HG03139 (cell line): ENCODE measurements around the gene SYT10.
"Not testable (repeated sequence)": the region's sequence is repeated elsewhere in the genome, so short reads cannot be mapped to it uniquely, and the experiment has no call there.

Source experiments
- ATAC-seq: cut with Tn5 transposase; IDR thresholded peaks from one replicate; pipeline ENCODE4 v1.9.1; 2021; ENCODE audit not compliant: unreplicated experiment

The SYT10 gene, protein sequence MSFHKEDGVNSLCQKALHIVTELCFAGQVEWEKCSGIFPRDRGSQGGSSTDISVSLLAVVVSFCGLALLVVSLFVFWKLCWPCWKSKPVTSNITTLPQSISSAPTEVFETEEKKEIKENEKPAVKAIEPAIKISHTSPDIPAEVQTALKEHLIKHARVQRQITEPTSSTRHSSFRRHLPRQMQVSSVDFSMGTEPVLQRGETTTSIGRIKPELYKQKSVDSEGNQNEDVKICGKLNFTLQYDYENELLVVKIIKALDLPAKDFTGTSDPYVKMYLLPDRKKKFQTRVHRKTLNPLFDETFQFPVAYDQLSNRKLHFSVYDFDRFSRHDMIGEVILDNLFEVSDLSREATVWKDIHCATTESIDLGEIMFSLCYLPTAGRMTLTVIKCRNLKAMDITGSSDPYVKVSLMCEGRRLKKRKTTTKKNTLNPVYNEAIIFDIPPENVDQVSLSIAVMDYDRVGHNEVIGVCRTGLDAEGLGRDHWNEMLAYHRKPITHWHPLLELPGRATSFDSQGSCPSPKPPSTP

GRCh38 chr12:33439587-33440011, at the start of gene SYT10:
Gene SYT10, minus strand, starts transcription at chr12:33439819. Its CDS starts 297 bp downstream, at chr12:33439522.
- ATAC-seq: no peak

- no peak for ATAC-seq
Observed at GRCh38 chr12:33488036-33488435, 48.4 kb upstream of the SYT10 start.

DNA sequence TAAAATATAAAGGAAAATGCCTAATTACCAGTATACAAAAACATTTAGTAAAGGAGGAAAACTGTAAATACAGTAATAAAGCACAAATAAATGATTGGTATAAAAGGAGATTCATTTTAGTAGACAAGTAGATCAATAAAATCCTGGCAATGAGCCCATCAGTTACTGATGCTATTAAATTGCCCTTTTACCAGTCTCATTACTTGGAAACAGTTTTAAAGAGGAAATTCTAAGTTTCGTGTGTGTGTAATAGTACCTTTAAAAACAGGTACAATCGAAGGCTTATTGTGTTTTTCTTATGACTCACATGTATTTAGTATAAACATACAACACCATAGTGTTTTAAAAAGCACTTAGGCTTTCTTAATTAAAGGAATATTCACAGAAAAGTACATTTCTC, 46.4 kb upstream of the SYT10 start:
- ATAC-seq: no peak

DNA sequence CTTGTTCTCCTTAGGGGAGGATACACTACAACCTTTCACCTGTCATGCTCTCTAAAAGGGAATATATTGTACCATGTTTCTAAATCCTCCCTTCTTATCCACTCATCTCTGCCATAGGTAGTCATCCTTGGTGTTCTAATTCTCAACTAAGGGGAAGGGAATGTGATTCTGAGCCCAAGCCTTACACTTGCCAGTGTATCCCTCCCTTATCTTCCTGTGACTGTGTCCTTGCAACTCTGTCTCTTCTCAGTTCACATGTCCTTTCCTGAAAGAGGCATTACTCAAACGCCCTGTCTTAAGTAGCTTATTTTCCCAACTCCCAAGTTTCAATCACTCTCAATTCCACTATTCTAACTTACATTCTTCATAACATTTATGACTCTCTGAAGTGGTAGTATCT, 44.5 kb upstream of the SYT10 start:
- no peak for ATAC-seq

GRCh38 chr12:33480366-33480765, 40.7 kb upstream of the SYT10 start:
- ATAC-seq: no peak

DNA sequence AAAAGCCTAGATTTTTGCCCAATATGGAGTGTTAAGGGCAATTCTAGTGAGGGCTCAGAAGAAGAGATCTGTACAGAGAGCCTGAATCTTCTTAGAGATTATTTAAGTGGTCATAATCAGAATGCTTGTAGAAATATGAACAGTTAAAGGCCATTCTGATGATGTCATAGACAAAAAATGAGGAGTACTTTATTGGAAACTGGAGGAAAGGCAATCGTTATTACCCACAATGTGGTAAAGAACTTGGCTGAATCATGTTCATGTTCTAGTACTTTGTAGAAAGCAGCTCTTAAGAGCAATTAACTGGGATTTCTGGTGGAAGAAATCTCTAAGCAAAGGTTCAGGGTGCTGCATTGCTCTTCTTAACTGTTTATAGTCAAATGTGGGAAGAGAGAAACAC, 36.4 kb upstream of the SYT10 start:
- no peak for ATAC-seq

- no peak for ATAC-seq
Observed at GRCh38 chr12:33472299-33472698, 32.7 kb upstream of the SYT10 start.

GRCh38 chr12:33455096-33455495, 15.5 kb upstream of the SYT10 start:
- no peak for ATAC-seq

GRCh38 chr12:33450480-33450879, 10.9 kb upstream of the SYT10 start:
- ATAC-seq: no peak

DNA sequence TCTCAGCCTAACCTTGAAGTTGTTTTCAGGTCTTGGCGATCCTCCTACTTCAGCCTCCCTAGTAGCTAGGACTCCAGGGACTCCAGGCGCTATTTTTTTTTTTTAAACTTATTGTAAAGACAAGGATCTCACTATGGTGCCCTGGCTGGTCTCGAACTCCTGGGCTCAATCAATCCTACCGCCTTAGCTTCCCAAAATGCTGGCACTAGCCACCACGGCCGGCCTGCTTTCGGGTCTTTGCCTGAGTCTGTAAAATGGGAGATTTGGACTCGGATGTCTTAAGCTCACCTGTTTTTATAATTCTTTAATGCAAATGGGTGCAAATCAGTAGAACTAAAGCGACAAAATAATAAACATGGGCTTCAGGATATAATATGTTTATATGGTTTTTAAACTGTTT, 858 bp upstream of the SYT10 start:
- no peak for ATAC-seq

DNA sequence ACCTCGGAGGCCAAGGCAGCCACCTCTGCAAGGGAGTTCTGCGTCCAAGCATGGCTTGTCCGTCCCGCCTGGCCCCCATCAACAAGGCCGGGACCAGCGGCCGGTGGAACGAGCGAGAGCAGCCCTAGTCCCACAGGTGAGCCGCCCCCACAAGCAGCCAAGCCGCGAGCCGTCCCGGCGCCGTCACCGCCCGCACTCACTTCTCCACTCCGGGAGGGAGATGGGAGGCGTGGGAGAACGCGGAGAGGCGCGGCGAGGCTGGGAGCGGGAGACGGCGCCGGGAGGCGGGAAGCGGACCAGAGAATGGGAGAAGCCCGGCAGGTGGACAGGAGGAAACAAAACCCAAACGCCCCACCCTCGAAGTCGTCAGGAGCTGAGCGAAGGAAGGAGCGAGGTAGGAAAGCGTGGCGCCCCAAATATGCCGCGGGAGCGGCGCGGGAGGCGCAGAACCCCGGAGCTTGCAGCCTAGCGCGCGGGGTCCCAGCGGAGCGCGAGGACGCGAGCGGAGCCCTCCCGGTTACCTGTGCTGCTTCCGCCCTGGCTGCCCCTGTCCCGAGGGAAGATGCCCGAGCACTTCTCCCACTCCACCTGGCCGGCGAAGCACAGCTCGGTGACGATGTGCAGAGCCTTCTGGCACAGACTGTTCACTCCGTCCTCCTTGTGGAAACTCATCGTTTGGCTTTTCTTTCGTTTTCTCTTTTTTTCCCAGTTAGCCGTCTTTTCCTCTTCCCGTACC, 600 bp downstream of the SYT10 start:
- ATAC-seq: no peak

- no peak for ATAC-seq
Observed at GRCh38 chr12:33438025-33438772, 1.4 kb downstream of the SYT10 start.

- ATAC-seq: no peak
Observed at GRCh38 chr12:33437598-33437997, 2.0 kb downstream of the SYT10 start.

DNA sequence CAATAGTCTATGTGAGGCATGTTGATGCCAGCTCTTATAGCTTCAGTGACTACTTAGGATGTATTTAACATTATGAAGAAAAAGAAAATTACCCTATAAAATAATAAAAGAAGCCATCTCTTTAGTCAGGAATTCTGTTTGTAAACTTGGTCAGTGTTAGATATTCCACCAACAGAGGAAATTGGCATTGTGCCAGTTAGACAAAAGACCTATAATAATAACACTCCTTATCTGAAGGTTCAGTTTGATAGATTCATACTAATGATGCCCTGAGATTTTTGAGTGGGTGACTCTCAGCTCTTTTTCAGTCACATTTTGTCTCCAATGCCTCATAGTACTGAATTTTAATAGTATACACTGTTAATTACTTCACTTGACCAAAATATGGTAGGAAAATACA, 6.6 kb downstream of the SYT10 start:
- no peak for ATAC-seq

DNA sequence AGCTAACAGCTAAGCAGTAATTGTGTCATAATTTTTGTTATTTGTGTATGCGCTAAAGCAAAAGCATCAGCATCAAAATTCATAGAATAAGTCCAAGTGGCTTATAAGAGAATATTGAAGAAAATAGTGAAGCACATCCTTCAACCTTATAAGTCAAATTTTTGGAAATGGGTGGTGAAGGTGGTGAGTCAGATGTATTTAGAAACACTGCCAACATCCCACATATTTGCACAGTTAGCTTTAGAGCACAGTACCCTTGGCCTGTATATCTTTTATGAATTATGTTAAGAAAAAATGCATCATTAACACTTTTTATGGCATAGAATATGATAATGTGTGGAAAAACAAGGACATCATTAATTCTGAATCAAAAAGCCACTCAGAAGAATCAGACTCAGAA, 8.0 kb downstream of the SYT10 start:
- no peak for ATAC-seq

- no peak for ATAC-seq
Observed at GRCh38 chr12:33429468-33429867, 10.2 kb downstream of the SYT10 start.

DNA sequence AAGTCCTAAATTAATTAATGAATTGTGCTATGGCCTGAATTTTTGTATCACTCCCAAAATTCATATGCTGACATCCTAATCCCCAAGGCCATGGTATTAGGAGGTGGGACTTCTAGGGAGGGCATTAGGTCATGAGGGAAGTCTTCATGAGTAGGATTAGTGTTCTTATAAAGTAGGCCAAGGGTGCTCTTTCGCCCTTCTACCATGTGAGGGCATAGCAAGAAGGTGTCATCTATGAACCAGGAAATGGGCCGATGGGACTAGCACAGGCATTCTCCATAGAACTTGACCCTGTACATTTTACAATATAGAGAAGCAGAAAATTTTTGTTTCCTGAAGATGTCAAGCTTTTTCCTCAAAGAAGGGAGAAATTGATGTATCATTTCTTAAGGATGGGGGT, 12.5 kb downstream of the SYT10 start:
- ATAC-seq: peak; percentile 60

GRCh38 chr12:33423706-33424105, 15.9 kb downstream of the SYT10 start:
- no peak for ATAC-seq

- not testable (repeated sequence) for ATAC-seq
Observed at GRCh38 chr12:33412410-33412809, 27.2 kb downstream of the SYT10 start.

- ATAC-seq: no peak
Observed at GRCh38 chr12:33383503-33383902, 56.1 kb downstream of the SYT10 start.

DNA sequence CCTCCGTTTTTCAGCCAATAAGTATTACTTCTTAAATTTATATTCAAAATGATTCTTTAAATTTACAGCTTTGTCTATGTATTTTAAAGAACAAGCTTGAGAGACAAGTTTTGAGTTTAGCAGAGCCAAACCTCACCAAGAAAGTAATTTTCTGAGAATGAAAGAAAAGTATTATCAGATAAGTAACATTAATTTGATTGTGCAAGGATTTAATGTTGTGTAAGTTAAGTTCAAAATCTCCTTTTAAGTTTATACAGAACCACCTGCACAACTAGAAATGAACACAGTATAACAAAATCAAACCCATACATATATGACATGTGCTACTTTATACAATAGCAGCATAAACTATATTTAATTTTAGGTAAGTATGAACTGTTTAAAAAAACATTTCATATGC, 63.5 kb downstream of the SYT10 start:
- ATAC-seq: no peak
